Activated CD4-positive, CD25-positive, alpha-beta regulatory T cell treated with anti-CD3 and anti-CD28 coated beads, Interleukin-2, amount 50 U/mL, for 24 hours (primary cell): ENCODE results near the gene ROBO2.

Experiments
- ATAC-seq, 2 donors: fragments of 150-1000 bp; cut with Tn5 transposase; one replicate each; pipeline ENCODE4 v1.10.0; 2021; ENCODE audit warnings: mild to moderate bottlenecking in 1 of 2, moderate library complexity in 1 of 2

ROBO2 gene

DNA sequence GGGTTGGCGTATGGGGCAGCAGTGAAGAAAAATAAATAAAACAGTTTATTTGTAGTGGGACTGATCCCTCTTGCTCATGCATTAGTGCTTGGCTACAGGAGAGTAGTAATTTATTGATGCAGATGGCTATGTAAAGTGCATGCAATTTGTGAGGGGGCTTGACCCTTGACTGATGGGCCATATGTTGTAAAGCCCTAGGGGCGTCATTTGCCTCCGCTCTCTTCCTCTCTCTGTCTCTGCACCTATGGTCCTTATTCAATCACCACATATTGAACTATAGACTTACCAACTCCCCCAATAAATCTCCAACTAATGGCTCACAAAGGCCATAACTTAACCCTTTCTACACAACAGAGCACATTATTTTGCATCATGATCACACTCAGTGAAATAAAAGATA, 227.7 kb downstream of the ROBO2 start:
- ATAC-seq: no peak

DNA sequence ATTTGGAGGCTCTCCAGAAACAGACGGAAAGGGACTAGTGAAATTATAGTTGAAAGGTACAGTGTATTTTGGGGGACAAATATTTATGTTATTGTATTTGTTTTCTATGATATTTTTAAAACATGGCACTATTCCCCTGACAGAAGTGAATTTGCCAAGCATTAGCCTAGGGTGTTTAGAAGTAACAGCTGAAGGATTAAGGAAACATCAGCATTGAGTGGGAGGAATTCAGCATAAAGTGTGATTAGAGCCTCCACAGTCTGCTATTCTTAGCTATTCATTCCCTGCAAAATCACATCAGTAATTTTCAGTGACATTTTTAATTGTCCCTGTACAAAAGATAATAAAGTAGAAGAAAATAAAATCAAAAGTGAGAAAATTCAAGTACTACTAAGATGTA, 231.4 kb downstream of the ROBO2 start:
- ATAC-seq: no peak

DNA sequence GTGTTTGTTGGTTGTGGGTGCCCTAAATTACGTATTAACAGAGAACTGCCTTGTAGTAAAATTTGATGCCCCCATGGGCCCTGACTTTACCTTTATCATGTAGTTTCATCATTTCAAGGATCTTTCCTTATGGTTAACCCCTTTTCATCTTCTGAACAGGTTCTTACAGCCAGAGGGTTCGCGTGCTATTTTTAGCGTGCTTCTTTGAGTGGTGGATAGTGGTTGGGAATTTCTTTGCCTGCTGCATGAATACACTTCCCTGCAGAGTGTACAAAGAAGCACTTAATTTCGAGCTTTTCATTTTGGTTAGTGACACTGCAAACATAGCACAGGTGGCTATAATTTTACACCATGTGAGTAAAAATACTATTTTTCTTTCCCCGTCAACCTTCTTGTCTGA, 231.8 kb downstream of the ROBO2 start:
- ATAC-seq: no peak

DNA sequence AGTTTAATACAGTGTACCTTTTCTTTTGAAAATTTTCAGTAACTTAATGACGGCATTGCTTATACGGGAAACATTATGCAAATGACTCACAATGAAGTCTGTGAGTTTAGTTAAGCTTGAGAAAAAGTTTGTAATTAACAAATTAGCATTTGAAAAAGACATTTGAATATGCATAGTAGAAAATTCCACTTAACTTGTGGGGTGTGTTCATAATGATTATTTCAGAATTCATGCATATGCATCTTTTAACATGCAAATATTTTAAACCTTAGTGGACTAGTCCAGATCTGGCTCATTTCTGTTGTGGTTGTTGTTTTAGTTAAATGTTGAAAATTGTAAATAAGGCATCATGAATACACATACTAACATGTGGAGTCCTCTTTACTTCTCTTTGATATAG, 239.4 kb downstream of the ROBO2 start:
- no peak for ATAC-seq

DNA sequence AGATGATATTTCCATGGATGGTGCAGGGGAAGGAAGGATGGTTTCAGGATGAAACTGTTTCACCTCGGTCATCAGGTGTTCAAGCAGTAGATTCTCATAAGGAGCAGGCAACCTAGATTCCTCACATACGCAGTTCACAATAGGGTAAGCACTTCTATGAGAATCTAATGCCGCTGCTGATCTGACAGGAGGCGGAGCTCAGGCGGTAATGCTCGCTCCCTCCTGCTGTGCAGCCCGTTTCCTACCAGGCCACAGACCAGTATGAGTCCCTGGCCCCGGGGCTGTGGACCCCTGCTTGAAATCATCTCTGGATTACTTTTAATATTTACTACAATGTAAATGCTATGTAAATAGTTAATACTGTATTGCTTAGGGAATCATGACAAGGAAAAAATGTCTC, 241.8 kb downstream of the ROBO2 start:
- ATAC-seq: no peak

DNA sequence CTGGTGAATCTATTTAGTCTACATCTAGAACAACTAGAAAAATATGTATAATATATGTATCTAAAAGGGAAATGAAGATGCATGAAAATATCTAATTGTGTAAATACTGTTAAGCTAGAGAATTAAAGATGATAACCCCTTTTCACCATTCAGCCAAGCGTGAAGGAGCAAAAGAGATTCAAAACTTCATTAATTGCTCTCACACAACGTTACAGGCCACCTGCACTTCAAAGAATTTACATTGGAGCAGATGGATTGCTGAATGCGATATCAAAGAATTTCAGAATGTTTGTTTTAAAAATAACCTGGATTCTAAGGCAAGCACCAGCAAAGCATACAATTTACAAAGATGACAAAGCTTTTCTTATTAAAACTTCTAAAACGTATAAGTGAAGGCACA, 243.2 kb downstream of the ROBO2 start:
- no peak for ATAC-seq

DNA sequence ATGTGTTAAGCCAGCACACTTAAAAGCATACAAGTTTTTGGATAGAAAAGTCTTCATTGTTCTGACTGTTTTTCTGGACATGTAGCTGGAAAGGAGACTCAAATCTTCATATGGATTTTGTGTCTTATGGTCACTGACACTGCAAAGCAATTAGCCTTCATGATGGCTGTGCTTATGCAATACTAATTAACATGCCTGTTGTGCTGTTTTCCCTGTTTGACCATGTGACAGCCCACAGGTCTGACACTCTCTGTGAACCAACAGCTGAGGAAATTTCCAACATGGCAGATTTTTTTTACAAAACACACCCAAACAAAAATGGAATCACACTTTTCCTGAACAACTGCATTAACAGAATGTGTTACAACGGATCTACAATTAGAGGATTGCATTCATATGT, 248.4 kb downstream of the ROBO2 start:
- ATAC-seq: no peak

DNA sequence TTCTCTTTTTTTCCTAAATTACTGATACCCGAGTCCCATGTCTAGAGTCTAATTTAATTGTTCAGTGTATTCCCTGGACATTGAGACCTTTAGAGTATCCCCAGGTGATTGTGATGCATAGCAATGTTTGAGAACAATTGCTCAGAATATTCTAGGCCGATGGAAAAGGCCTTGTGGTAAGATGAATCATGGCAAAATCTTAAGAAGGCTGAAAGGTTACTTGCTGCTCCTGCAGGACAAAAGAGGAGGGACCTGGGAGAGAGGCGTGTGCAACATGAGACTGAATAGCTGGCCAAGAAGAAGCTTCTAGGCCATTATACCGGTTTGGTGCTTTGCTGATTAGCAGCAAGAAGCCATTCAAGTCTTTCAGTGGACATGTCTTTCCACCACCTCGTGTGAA, 256.6 kb downstream of the ROBO2 start:
- no peak for ATAC-seq

DNA sequence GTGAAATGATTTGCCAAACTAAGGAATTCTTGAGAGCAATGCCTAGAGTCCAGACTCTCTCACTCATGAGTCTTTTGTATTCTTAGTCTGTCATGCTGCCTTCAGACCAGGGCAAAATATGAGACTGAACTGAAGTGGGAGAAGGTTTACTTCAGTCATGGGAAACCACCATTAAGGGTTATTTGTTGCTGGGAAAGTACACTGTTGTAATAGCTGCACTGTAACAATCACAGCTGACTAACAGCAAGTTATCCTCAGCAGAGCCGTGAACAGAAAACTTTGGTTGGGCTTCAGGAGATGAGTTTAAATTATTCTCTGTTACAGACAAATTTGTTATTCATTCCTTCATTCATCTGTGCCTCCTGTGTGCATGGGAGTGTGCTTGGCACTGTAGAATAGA, 258.5 kb downstream of the ROBO2 start:
- ATAC-seq: no peak

DNA sequence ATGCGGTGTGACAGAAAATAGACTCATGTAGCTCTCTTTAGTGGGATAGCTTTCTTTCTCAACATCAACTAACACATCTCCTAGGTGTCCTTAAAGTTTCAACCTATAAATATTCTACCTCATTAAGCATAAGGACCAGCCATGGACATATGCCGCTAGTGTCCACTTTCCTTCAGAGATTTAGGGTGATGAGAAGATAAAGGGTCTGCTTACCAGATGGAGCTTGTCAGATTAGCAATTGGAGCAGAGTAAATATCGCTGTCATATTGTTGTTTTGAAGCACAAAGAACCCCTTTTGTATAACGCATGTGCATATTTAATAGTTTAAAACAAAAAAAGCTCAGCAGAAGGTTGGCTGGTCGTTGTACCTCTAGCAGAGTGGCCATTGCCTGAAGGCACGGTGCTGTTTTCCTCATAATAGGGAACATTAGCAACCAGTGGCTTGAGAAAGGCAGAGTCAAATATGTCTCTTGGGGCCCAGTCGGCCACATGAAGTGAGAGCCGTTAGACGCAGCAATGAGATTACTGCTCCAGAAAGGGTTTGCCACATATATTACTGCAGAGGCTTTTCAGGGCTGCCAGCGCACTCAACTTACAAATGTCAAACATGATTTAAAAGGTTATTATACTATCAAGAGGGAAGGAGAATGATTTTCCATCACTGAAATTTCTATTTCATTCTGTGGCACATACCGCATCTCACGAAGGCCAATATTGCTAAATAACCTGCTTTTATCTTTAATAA, 264.2 kb downstream of the ROBO2 start:
- ATAC-seq: no peak

DNA sequence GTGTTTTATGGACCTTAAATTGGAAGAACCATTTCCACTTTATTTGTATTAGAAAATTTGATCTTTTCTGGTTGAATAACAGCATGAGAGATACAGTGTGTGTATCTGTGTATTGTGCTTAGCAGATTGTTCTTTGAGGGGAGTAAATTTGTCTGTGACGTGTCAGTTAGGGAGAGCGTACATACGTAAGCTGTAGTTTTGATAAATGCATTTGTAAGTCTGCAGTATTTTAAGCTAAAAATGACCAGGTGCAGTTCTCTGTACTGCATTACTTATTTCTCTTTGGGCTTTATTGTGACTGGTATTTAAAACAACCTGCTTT, 264.8 kb downstream of the ROBO2 start:
- no peak for ATAC-seq

DNA sequence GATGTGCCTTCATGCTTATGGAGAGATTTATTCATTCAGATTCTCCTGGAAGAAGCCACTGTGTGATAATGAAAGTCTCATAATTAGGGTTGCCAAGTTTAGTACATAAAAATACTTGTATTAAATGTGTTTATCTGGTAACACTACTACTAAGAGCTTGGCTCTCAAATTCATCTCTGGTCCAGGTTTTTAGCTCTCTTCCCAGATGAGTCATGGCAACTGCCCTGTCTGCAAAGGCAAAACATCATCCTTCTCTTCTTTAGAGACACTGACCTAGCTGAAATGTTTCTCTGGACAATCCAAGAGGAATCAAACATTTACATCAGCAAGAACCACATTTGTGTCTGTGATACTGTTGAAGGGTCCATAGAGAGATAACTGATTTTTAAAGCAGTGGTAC, 269.6 kb downstream of the ROBO2 start:
- ATAC-seq: no peak

DNA sequence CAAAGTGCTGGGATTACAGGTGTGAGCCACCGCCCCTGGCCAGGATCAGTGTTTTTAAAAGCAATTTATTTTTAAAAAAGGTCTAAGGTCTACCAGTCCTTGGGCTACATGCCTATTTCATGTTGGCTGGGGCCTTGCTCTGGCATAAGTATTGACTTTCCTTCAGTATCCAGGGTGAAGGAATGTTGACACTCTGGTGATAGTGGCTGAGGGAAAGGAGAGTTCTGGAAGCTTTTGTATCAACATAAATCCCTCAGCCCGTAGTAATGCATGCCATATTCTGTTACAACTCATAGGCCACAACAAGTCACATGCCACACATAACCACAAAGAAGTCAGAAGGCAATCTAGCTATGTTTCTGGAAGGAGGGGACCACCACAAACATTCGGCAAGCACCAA, 273.9 kb downstream of the ROBO2 start:
- ATAC-seq: no peak

DNA sequence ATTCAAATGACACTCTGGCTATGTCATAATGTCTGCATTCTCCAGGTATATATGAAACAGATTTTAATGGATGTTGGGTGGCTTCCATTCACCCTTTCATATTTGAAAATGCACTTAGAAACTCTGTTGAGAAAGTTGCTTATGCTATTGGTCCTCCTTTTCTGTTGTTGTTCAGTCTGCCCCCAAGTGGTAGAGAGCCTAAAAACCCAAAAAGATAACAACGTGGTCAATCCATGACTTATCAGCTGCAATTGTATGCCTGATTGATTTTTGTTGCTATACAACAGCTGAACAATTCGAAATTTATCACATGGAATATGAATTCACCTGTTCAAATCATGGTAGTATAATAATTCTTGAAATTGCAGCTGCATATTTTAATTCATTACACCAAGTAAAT, 279.8 kb downstream of the ROBO2 start:
- ATAC-seq: no peak

DNA sequence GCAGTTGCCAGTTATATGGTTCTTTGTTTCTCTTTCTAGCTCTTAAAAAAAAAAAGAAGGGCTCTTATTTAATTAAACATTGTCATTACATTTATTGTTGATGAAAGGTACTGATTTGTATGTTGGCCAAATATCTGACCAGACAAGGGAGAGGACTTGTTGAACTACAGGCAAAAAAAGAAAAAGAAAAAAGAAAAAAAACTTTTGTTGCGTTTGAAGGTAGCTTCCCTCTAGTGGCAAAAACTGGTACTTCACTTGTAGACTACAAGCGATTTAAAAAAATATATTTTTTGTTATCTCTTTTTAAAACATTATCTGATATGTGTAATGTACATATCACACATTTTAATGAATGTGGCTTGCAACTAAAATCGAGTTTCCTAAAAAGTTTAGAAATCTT, 280.6 kb downstream of the ROBO2 start:
- no peak for ATAC-seq

DNA sequence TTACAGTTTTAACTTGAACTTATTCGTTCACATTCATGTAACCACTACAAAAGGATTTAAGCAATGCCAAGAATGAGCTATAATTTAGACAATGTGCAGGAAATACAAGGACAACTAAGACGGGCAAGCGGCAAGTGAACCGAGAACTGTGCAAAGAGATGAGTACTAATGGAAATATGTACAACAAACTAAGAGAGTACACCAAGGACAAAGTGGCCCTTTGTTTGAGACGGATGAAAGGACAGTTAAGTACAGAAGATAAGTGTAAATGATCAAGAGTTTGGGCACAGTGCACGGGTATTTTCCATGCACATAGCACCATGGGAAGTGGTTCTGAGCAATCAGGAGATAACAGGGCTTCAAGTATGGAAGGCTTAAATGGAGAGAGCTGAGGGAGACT, 281.7 kb downstream of the ROBO2 start:
- ATAC-seq: no peak

DNA sequence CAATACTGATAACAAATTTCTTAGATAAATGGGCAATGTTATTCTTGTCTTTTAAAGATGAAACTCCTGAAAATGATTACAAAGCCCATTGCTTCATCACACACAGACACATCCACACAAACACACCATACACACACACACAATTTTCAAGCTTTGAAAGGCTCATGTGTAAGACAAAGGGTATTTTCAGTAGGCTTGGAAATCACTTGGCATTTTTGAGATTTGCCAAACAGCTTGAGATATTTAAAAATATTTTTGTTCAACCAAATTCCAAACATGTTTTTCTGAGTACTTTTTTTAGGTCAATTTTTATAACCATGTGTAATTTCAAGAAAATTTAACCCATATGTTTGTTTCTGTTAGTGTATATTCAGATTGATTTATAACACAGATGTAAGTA, 283.7 kb downstream of the ROBO2 start:
- no peak for ATAC-seq

DNA sequence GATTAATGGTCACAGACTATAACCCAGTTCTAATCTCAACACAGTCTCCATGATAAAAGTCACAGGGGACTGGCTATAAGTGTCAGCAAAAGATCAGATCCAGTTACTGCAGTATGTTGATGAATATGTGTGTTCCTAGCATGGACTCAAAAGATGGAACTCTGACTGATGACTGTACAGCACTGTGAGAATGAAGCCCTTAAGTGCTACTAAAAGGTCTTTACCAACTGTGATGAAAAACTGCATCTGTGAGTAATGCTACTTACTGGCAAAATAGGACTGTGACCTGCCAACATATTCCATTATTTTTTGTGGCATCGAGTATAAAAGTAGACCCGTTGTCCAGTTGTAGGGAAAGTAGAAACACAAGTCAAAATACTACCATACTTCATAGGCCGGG, 284.2 kb downstream of the ROBO2 start:
- no peak for ATAC-seq

DNA sequence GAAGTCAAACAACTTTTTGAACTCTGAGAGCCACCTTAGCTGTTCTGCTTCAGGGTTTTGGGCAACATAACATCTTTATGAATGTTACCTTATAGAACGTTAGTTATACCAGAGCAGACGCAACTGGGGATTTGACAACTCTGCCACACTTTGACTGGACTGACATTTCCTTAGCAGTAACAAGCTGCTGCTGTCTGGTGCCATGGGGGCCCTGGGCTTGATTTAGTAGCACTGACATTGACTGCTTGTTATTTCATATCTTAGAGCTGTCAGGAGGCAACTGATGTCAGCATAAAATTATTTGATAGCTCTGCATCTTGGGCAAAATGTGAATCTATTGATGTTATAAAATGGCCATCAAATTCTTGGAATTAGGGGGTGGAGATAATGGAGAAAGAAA, 285.4 kb downstream of the ROBO2 start:
- no peak for ATAC-seq

DNA sequence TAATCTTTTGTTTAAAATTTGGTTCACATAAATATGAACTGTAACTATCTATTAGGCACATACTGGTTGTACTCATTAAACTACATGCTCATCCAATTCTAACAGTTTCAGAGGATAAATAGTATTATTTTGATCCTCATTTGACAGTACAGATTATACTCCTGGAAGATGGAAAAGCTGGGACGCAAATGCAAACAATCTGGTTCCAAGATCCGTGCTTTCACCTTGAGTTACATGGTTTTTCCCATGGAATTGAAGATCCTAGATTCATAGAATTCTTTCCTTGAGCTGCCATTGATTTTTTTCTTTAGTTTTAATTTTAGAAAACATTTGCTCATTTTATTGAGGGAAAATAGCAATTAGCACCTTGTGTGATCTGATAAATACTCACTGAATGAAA, 285.8 kb downstream of the ROBO2 start:
- no peak for ATAC-seq

DNA sequence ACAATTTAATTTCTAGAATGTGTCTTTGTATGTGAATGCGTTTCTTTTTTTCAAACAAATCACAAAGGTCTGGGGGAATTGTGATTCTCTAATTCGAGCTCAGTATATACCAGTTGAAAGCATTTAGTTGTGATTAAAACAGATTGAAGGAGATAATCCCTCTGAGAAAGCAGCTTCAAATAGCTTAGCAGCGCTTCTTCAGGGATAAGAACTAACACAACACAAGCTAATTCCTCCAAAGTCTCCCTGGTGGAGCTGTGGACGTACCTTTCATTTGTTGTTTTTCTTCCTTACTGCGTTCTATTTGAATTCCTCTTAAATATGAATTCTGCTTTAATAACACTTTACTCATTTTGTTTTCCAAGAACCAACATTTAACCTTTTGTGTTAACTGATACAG, 286.7 kb downstream of the ROBO2 start:
- no peak for ATAC-seq

DNA sequence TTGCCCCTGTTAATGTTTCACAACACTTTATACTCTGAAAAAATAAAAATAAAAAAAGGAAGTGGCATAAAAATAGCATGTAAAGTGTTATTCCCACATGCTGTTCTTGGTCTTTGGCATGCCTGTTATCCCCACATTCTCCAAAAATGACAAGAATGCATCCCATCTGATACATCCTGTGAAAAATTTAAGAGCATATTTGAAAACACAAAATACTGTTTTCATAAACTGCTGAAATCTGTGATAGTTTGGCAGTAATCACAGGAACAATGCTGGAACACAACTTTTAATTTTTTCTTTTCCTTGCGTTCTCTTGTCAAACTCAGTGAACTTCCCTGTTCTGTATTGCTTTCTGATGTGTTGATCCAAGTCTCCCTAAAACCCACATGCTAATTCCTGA, 288.8 kb downstream of the ROBO2 start:
- no peak for ATAC-seq

DNA sequence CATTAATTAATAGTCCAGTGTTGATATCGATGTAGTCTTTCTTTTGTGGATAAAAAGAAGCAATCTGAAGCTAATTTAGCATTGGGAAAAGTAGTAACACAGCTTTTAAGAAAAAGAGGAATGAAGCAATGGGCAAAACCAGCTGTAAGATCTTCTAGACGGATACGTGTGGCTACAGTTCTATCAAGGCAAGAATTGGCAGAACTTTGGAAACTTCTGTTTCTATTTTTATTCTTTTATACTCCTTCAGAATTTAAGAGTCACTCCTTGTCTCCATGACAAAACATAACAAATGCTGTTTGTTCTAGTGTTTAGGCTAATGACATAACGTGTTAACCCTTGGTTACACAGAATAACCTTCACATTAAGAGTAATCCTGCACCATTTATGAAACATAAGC, 289.2 kb downstream of the ROBO2 start:
- no peak for ATAC-seq

DNA sequence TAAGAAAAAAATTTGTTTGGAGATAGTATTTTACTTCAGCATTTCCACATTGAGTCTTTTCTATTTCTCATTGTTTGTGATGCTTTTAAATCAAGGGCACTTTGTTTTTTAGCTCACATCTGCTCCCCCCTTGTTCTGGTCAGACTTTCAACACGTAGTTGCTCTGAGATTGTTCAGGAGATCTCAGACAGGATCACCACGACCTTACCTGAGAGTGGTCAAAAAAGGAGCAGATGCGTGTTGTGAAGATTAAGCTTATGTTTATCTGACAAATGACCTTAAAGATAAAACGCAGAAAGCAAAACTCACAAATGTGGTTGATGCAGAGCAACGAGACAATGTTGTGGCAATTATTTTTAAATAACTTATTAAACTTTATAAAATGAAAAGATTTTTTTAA, 298.3 kb downstream of the ROBO2 start:
- no peak for ATAC-seq

DNA sequence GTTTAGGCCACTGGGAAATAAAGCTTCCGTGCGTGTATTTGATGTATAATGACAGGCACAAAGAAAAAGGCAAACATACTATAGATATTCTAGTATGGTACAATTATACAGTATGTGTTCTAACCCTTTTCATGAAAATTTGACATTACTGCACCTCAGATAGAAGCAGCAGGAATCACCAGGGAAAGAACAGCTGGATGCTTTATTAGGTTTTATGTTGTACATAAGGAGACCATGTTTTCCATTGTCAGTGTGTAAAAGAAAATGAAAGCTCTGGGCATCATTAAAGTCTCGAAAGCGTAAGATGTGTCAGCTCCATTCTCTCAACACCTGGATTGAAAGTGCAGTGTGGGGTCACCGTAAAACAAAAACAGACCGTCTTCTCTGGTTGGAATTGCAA, 302.1 kb downstream of the ROBO2 start:
- no peak for ATAC-seq

DNA sequence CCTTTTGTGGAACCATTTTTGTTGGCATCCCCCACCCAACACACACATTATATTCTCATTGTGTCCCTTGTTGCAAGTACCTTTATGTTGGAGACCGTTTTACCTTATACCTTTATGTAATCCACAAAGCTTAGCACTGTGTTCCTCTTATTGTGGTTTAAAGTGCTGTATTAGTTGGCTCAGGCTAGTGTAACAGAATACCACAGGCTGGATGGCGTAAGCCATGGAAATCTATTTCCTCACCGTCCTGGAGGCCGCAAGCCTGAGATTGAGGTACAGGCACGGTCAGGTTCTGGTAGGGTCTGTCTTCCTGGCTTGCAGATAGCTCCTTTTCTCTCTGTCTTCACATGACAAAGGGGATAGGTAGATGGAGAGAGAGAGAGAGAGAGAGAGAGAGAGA, 302.8 kb downstream of the ROBO2 start:
- ATAC-seq: no peak
